Endothelial cell of umbilical vein (primary cell): ENCODE measurements around the gene EFCAB5. TPM values are rescaled to one million over a fixed set of nuclear protein-coding genes. Genes with fewer than 3 reads are reported as not detected.

Experiments
- BruUV-seq: library from RNA; stranded (reverse); fragments of 400-500 nt; replicated peaks from 2 replicates; lab custom pipeline; 2021; lab: Mats Ljungman, UMichigan
- CTCF ChIA-PET: fragments of 300-600, 350-600 bp; sonication (Branson Sonifier 250); formaldehyde crosslinking; loops from one replicate; lab custom pipeline; 2021; ENCODE audit warnings: antibody characterized with exemption, inconsistent platforms; lab: Charles Lee
- POLR2A ChIA-PET: fragments of 300-600, 350-600 bp; sonication (Branson Sonifier 250); formaldehyde crosslinking; loops from one replicate; lab custom pipeline; 2021; ENCODE audit warnings: antibody characterized with exemption, inconsistent platforms; lab: Charles Lee
- DNase-seq: peaks from one replicate; pipeline ENCODE4 v3.0.0-alpha.2; 2011; ENCODE audit warnings: low read depth, low spot score
- FAIRE-seq: peaks from 2 replicates; lab custom pipeline; 2011; peaks lifted over from hg19 to GRCh38; lab: Jason Lieb, UNC
- H2AFZ ChIP-seq: 2 replicates; pipeline ENCODE4 v1.6.0; 2012; ENCODE audit warnings: low read depth, low read length, control low read depth, inconsistent platforms
- H3K27ac ChIP-seq: 2 replicates; pipeline ENCODE4 v1.5.1; 2011; ENCODE audit warnings: low read depth, mild to moderate bottlenecking, control low read depth, low read length, moderate library complexity; ENCODE audit not compliant: insufficient read depth
- H3K27me3 ChIP-seq, 2 experiments: 2 replicates each; pipeline versions ENCODE4 v1.6.0 to v1.6.1; 2011; ENCODE audit warnings: low read length in 2 of 2, mixed read lengths in 1 of 2; ENCODE audit not compliant: control insufficient read depth in 2 of 2, insufficient read depth in 2 of 2
- H3K36me3 ChIP-seq, 2 experiments: 2 replicates in 1 of 2; 3 replicates in 1 of 2; pipeline ENCODE4 v1.5.1; 2011; ENCODE audit warnings: low read length in 2 of 2, mild to moderate bottlenecking in 1 of 2, moderate library complexity in 1 of 2; ENCODE audit not compliant: control insufficient read depth in 2 of 2, insufficient read depth in 2 of 2; ENCODE audit errors: extremely low read depth in 1 of 2
- H3K4me1 ChIP-seq: 3 replicates; pipeline ENCODE4 v1.5.1; 2011; ENCODE audit warnings: mild to moderate bottlenecking, low read length; ENCODE audit not compliant: control insufficient read depth, insufficient read depth; ENCODE audit errors: extremely low read depth
- H3K4me2 ChIP-seq: 2 replicates; pipeline ENCODE4 v1.6.1; 2011; ENCODE audit warnings: low read length, control low read depth, mixed read lengths; ENCODE audit not compliant: insufficient read depth
- H3K4me3 ChIP-seq, 3 experiments: fragments of 200-600 bp in 1 of 3; sonication (generic), shearing (Covaris generic) in 1 of 3; replicated peaks in 1 of 3; 2 replicates each; pipeline ENCODE4 v1.5.1; 2011 to 2016; ENCODE audit warnings: control low read depth in 3 of 3, low read length in 3 of 3, mild to moderate bottlenecking in 2 of 3, inconsistent platforms in 1 of 3, low read depth in 1 of 3, moderate library complexity in 1 of 3; ENCODE audit not compliant: insufficient read depth in 1 of 3
- H3K79me2 ChIP-seq: 2 replicates; pipeline ENCODE4 v1.6.0; 2012; ENCODE audit warnings: low read length, inconsistent platforms; ENCODE audit not compliant: control insufficient read depth, insufficient read depth
- H3K9ac ChIP-seq: replicated peaks from 2 replicates; pipeline ENCODE3; 2011; ENCODE audit warnings: low read length, control low read depth; ENCODE audit not compliant: insufficient read depth; ENCODE audit errors: extremely low read depth
- H3K9me1 ChIP-seq: replicated peaks from 3 replicates; pipeline ENCODE4 v1.6.0; 2011; ENCODE audit warnings: mild to moderate bottlenecking, low read length; ENCODE audit not compliant: control insufficient read depth, insufficient read depth; ENCODE audit errors: extremely low read depth
- H3K9me3 ChIP-seq: replicated peaks from 2 replicates; pipeline ENCODE4 v1.5.1; 2012; ENCODE audit warnings: low read length, inconsistent platforms; ENCODE audit not compliant: control insufficient read depth, insufficient read depth
- H4K20me1 ChIP-seq: replicated peaks from 2 replicates; pipeline ENCODE3; 2011; ENCODE audit warnings: mild to moderate bottlenecking, low read length; ENCODE audit not compliant: control insufficient read depth, insufficient read depth; ENCODE audit errors: extremely low read depth
- EZH2 ChIP-seq: IDR thresholded peaks from 2 replicates; pipeline ENCODE4 v1.6.1; 2012; ENCODE audit warnings: borderline replicate concordance, low read depth, mild to moderate bottlenecking, moderate library complexity, low read length, inconsistent platforms; ENCODE audit not compliant: severe bottlenecking
- FOS ChIP-seq: IDR thresholded peaks from 2 replicates; pipeline ENCODE4 v1.6.1; 2011; ENCODE audit warnings: mild to moderate bottlenecking, low read length, moderate library complexity, borderline replicate concordance; ENCODE audit not compliant: insufficient read depth
- GATA2 ChIP-seq: IDR thresholded peaks from 2 replicates; pipeline ENCODE4 v1.7.0; 2011; ENCODE audit warnings: low read depth, mild to moderate bottlenecking, moderate library complexity, mixed read lengths, low read length; ENCODE audit not compliant: insufficient read length, insufficient read depth
- JUN ChIP-seq: IDR thresholded peaks from 2 replicates; pipeline ENCODE4 v1.6.1; 2011; ENCODE audit warnings: borderline replicate concordance, low read depth; ENCODE audit not compliant: insufficient read length, insufficient read depth
- MYC ChIP-seq: IDR thresholded peaks from one replicate; pipeline ENCODE4 v1.6.1; 2011; ENCODE audit warnings: mild to moderate bottlenecking, low read depth, low read length
- POLR2A ChIP-seq: IDR thresholded peaks from 2 replicates; pipeline ENCODE4 v1.6.1; 2012; ENCODE audit warnings: low read depth, mild to moderate bottlenecking, control low read depth, low read length
- POLR2AphosphoS5 ChIP-seq: IDR thresholded peaks from 2 replicates; pipeline ENCODE4 v1.6.1; 2012; ENCODE audit warnings: low read depth, mild to moderate bottlenecking, control low read depth, low read length, moderate library complexity; ENCODE audit not compliant: insufficient read depth
- dilution Hi-C: fragments of 300-500 bp; cut with MboI; formaldehyde crosslinking; loops from one replicate; pipeline ENCODE4 v1.15.0; 2019; ENCODE audit warnings: low sequenced_read_pairs; ENCODE audit not compliant: extremely low pct_ligation_motif_present
- intact Hi-C: fragments of 100-400 bp; cut with micrococcal nuclease; formaldehyde crosslinking; loops from one replicate; pipeline ENCODE4 v1.10.0; 2022
- polyA plus RNA-seq, 4 experiments: library from polyadenylated mRNA; depleted of rRNA in 3 of 4; stranded (reverse) in 3 of 4; unstranded in 1 of 4; fragments of >200 nt; gene quantifications; 2 replicates each; pipeline versions ENCODE4 v1.2.1 to v1.2.3, GENCODE V29; 2011 to 2012; ENCODE audit warnings: missing spikeins in 1 of 4
- total RNA-seq: library from RNA; stranded (reverse); gene quantifications from 2 replicates; pipeline ENCODE4 v1.2.3, GENCODE V29; 2021
- TF ChIP-seq, protein P1 (sequence below), 2 donors: IDR thresholded peaks; 1 replicate in 1 of 2; 2 replicates in 1 of 2; pipeline ENCODE4 v1.5.1; 2011; ENCODE audit warnings: low read length in 2 of 2, mild to moderate bottlenecking in 2 of 2, moderate library complexity in 2 of 2, control low read depth in 1 of 2, inconsistent platforms in 1 of 2, low read depth in 1 of 2; ENCODE audit not compliant: insufficient read depth in 1 of 2; ENCODE audit errors: extremely low read depth in 1 of 2
- TF ChIP-seq, protein P2 (sequence below): IDR thresholded peaks from 2 replicates; pipeline ENCODE4 v1.6.1; 2011; ENCODE audit not compliant: insufficient read depth, insufficient read length

EFCAB5 gene
- total and polyA plus RNA-seq, 2 donors (not counting 3 experiments of a cell fraction or from before 2014, with no cell fraction given), result 0.04 to 0.40 TPM

DNA sequence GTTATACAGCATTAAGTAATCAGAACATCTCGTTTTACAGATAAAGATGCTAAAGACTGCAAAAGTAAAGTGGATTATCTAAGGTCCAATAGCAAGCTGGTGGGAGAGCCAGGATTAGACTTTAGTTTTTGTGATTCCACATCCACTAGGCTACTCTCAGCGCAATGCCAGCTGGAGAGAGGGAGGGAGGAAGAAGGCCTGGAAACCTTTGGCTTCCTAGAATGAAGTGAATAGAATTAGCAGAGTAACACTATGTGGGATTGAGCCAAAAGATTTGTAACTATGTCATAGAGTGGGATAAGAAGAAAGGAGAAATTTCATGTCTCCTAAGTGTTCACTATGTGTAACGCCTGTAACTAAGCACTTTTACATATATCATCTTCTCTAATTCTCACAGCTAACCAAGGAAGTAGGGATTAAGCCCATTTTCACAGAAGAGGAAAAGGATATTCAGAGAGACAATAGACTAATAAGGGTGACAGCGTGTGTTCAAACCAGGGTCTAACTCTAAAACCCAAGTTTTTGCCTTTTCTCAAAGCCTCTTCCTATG lies 149.8 kb downstream of the EFCAB5 start:
- Histone ChIP-seq H3K27me3 (no peaks in the 10 kb centered on the region), H2AFZ (no peak overlapping the region), H3K9me1 (no peaks in the 10 kb centered on the region), H3K4me1 (no peaks in the 10 kb centered on the region), H3K36me3 (no peaks in the 10 kb centered on the region), H3K4me3 (no peak overlapping the region), H3K4me2 (no peak overlapping the region), H3K27ac (no peak overlapping the region), H3K9ac (no peak overlapping the region), H4K20me1 (no peaks in the 10 kb centered on the region), H3K79me2 (no peaks in the 10 kb centered on the region), H3K9me3 (no peaks in the 10 kb centered on the region)
- dilution Hi-C loops, result no loop called here
- POLR2A ChIA-PET, result interaction anchor here (0.6 kb wide), 1 partner anchor 25 kb away, joined by 4 read pairs; no protein-coding TSS in a partner anchor
- intact Hi-C loops, result loop anchor here (10.0 kb wide), 2 partner anchors 156 to 716 kb away; partner anchors contain the start of gene SSH2
- DNase-seq, result no peak
- BruUV-seq, result no TSS peak
- CTCF ChIA-PET, result interaction anchor here (1.0 to 6.2 kb wide), 9 partner anchors 13 to 473 kb away, joined by 3 to 206 read pairs (median 36); partner anchors contain the start of gene SSH2
- no peak for FAIRE-seq
- TF ChIP-seq FOS, result no peak
- no peak for TF ChIP-seq MYC
- TF ChIP-seq GATA2, result no peak
- no peak for TF ChIP-seq POLR2A
- no peak for TF ChIP-seq EZH2
- TF ChIP-seq, protein P1, sequence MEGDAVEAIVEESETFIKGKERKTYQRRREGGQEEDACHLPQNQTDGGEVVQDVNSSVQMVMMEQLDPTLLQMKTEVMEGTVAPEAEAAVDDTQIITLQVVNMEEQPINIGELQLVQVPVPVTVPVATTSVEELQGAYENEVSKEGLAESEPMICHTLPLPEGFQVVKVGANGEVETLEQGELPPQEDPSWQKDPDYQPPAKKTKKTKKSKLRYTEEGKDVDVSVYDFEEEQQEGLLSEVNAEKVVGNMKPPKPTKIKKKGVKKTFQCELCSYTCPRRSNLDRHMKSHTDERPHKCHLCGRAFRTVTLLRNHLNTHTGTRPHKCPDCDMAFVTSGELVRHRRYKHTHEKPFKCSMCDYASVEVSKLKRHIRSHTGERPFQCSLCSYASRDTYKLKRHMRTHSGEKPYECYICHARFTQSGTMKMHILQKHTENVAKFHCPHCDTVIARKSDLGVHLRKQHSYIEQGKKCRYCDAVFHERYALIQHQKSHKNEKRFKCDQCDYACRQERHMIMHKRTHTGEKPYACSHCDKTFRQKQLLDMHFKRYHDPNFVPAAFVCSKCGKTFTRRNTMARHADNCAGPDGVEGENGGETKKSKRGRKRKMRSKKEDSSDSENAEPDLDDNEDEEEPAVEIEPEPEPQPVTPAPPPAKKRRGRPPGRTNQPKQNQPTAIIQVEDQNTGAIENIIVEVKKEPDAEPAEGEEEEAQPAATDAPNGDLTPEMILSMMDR (IDR thresholded peaks at IDR 0.05; ENCODE audit: extremely low read depth in 1 of 2, insufficient read depth in 1 of 2, low read depth in 1 of 2, low read length in 2 of 2), result no peak
- no peak for TF ChIP-seq POLR2AphosphoS5
- no peak for TF ChIP-seq JUN
- TF ChIP-seq, protein P2, sequence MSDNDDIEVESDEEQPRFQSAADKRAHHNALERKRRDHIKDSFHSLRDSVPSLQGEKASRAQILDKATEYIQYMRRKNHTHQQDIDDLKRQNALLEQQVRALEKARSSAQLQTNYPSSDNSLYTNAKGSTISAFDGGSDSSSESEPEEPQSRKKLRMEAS, result no peak
